ENCODE measurements around the gene SERINC3. TPM values are rescaled to one million over a fixed set of nuclear protein-coding genes. Genes with fewer than 3 reads are reported as not detected.

Gene SERINC3
- polyA plus RNA-seq, 1 experiment: 333 TPM

GRCh38 chr20:44552950-44553908 is 31.4 kb upstream of the SERINC3 start:
- H3K36me3 ChIP-seq (ENCODE audit: control insufficient read depth, insufficient read depth, low read length): no peaks in the 10 kb centered on the region
- no peak for TF ChIP-seq CTCF (IDR thresholded peaks at IDR 0.05; ENCODE audit: insufficient read depth, low read depth, low read length)
- H3K27me3 ChIP-seq (ENCODE audit: control insufficient read depth, insufficient read depth, low read length): no peaks in the 10 kb centered on the region
- ChIA-PET CTCF (interaction anchor here (0.8 to 2.1 kb wide), 9 partner anchors 11 to 242 kb away, joined by 3 to 5 read pairs (median 3); partner anchors contain the start of gene FITM2), POLR2A (no interaction called here)
- no peak overlapping the region for H3K4me3 ChIP-seq (ENCODE audit: low read depth, low read length)
- peak; percentile 77 for DNase-seq (ENCODE audit: low read depth)

GRCh38 chr20:44552568-44552949 is 30.7 kb upstream of the SERINC3 start:
- H3K36me3 ChIP-seq (ENCODE audit: control insufficient read depth, insufficient read depth, low read length): no peaks in the 10 kb centered on the region
- POLR2A ChIA-PET: no interaction called here
- DNase-seq (ENCODE audit: low read depth): no peak
- H3K27me3 ChIP-seq (ENCODE audit: control insufficient read depth, insufficient read depth, low read length): no peaks in the 10 kb centered on the region
- no peak for TF ChIP-seq CTCF (IDR thresholded peaks at IDR 0.05; ENCODE audit: insufficient read depth, low read depth, low read length)
- H3K4me3 ChIP-seq (ENCODE audit: low read depth, low read length): no peak overlapping the region
- CTCF ChIA-PET: interaction anchor here (0.9 to 2.1 kb wide), 4 partner anchors 11 to 58 kb away, joined by 3 to 5 read pairs (median 4); no protein-coding TSS in a partner anchor

- TF ChIP-seq CTCF (IDR thresholded peaks at IDR 0.05; ENCODE audit: insufficient read depth, low read depth, low read length): no peak
- H3K27me3 ChIP-seq (ENCODE audit: control insufficient read depth, insufficient read depth, low read length): no peaks in the 10 kb centered on the region
- ChIA-PET CTCF (interaction anchor here (1.1 to 2.1 kb wide), 2 partner anchors 23 to 58 kb away, joined by 3 to 4 read pairs; no protein-coding TSS in a partner anchor), POLR2A (no interaction called here)
- DNase-seq (ENCODE audit: low read depth): no peak
- H3K36me3 ChIP-seq (ENCODE audit: control insufficient read depth, insufficient read depth, low read length): no peaks in the 10 kb centered on the region
- no peak overlapping the region for H3K4me3 ChIP-seq (ENCODE audit: low read depth, low read length)
Observed at GRCh38 chr20:44552050-44552449, 30.2 kb upstream of the SERINC3 start.

GRCh38 chr20:44549123-44549522 is 27.3 kb upstream of the SERINC3 start:
- no peak for DNase-seq (ENCODE audit: low read depth)

More at GRCh38 chr20:44549123-44549522, 27.3 kb upstream of the SERINC3 start:
- no peak for TF ChIP-seq CTCF (IDR thresholded peaks at IDR 0.05; ENCODE audit: insufficient read depth, low read depth, low read length)
- ChIA-PET POLR2A (no interaction called here), CTCF (interaction anchor here (0.6 to 1.5 kb wide), 6 partner anchors 11 to 165 kb away, joined by 3 to 5 read pairs (median 3); no protein-coding TSS in a partner anchor)
- H3K36me3 ChIP-seq (ENCODE audit: control insufficient read depth, insufficient read depth, low read length): no peaks in the 10 kb centered on the region
- H3K27me3 ChIP-seq (ENCODE audit: control insufficient read depth, insufficient read depth, low read length): no peaks in the 10 kb centered on the region
- no peak overlapping the region for H3K4me3 ChIP-seq (ENCODE audit: low read depth, low read length)
